ENCODE measurements around the gene RABGAP1L.
"Not testable (repeated sequence)": the region's sequence is repeated elsewhere in the genome, so short reads cannot be mapped to it uniquely, and the experiment has no call there.

The RABGAP1L gene

DNA sequence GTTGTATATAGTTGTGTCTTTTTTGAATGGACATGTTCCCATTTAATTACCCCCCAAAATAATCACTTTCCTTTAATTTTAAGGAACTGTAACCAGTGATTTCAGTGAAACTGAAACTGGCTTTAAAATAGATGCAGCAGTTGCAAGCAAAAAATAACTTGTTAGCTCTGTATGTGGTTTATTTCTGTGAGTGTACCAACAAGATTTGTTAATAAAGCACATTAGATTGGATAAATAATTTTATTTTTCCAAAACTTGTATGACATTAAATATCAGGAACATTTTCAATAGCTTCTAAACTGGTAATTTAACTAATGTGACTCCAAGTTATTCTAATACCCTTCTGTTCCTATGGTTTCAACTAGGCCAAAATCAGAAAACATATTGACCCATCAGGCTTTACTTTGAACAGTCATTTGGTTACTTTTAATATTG is 656.2 kb downstream of the RABGAP1L start:
- DNase-seq (ENCODE audit: low spot score) = no peak

DNA sequence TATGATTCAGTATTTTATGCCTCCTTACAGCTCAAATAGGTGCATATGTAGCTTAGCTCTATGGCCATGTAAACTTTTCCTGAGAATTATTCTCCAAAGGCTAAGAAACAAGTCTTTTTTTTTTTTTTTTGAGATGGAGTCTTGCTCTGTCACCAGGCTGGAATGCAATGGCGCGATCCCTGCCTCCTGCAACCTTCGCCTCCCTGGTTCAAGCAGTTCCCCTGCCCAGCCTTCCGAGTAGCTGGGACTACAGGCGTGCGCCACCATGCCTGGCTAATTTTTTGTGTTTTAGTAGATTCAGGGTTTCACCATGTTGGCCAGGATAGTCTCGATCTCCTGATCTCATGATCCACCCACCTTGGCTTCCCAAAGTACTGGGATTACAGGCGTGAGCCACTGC is 657.3 kb downstream of the RABGAP1L start:
- DNase-seq (ENCODE audit: low spot score) = not testable (repeated sequence)

DNA sequence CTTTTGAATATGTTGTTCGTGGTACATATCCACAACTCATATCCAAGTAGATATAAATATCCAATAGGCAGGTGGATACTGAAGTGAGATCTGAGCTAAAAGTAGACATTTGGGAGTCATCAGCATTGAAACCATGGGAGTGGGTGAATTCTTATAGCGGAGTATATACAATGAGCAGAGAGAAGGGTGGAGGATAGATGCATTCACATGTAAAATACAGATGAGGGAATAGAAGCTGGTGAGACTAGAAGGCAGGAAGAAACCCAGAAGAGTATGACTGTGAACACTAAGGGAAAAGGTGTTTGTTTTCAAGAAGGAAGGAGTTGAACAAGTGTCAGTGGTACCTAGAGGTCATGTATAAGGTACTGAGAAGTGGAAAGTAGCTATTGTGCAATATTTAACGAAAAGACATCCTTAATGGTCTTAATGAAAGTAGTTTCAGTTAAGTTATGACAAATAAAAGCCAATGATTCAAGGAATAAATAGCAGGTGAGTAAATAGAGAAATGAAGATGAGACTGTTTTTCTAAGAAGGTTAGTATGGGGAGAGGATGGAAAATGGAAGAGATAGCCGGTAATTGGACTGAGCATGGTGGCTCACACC is 658.8 kb downstream of the RABGAP1L start:
- no peak for DNase-seq (ENCODE audit: low spot score)

DNA sequence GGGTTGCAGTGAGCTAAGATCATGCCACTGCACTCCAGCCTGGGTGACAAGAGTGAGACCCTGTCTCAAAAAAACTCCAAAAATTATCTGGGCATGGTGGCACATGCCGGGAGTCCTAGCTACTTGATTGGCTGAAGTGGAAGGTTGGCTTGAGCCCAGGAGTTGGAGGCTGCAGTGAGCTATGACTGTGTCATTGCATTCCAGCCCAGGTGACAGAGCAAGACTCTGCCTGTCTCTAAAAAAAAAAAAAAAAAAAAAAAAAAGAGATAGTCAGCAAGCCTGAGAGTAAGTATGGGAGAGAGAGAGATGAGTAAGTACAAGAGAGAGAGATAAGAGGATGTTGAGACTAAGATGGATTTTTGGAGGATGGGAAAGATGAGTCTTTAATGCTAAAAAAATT is 659.6 kb downstream of the RABGAP1L start:
- DNase-seq (ENCODE audit: low spot score) = no peak

DNA sequence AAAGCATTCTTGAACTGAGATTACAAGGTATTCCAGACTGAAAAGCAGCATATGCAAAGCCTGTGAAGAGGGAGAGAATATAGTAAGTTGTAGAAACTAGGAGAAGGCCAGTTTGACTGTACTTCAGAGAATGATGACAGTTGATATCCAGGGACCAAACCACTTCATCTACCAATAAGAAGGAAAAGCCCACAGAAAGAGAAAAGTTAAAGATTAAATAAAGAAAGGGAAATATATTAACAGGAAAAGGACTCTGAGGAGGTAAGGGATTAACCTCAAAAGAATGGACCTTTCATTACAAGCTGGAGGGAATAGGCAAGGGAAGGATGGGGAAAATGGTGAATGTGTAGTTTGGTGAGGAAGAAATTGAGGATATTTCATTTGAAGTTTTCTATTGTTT is 660.3 kb downstream of the RABGAP1L start:
- no peak for DNase-seq (ENCODE audit: low spot score)

- no peak for DNase-seq (ENCODE audit: low spot score)
These were observed 665.8 kb downstream of the RABGAP1L start for GRCh38 chr1:174825127-174825526.

GRCh38 chr1:174825806-174826205 is 666.5 kb downstream of the RABGAP1L start:
- no peak for DNase-seq (ENCODE audit: low spot score)

GRCh38 chr1:174828264-174828663 is 668.9 kb downstream of the RABGAP1L start:
- peak; percentile 39 for DNase-seq (ENCODE audit: low spot score)

DNA sequence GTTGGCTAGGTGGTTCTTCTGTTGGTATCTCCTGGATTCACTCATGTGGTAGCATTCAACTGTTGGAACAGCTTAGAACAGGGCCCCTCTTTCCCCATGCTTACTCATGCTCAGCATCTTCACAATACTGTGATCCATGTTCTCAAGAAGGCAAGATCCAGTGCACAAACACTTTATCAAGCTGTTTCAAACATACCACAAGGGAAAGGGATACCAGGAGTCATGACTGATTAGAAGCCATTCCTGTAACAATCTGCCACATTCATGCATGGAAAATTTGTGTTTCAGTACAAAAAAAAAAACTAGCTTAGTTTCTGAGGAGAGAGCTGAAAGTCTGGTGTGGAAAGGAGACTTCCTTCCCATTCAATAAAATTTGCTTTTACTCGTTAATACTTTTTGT is 670.7 kb downstream of the RABGAP1L start:
- DNase-seq (ENCODE audit: low spot score) = no peak

DNA sequence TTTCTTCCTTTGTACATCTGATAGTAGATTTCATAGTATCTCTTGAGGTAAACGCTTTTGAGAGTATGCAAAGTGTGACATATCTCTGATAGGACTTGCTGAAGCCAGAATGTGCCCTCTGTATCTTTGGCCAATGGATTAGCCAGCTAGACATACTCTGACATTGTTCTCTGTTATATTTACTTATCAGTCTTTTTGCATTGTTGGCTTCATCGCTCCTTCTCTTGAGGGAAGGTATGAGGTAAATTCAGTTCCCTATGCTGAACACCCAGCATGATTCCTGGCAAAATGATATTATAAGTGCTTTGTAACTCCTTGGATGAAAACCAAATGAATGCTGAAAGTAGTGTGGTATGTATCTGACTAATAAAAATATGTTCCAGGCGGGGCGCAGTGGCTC is 677.2 kb downstream of the RABGAP1L start:
- peak; percentile 57 for DNase-seq (ENCODE audit: low spot score)

GRCh38 chr1:174837386-174837785 is 678.1 kb downstream of the RABGAP1L start:
- DNase-seq (ENCODE audit: low spot score) = peak; percentile 90

- DNase-seq (ENCODE audit: low spot score) = no peak
These were observed 679.9 kb downstream of the RABGAP1L start for GRCh38 chr1:174839211-174839610.

GRCh38 chr1:174841747-174842146 is 682.4 kb downstream of the RABGAP1L start:
- no peak for DNase-seq (ENCODE audit: low spot score)

GRCh38 chr1:174848593-174849560 is 689.6 kb downstream of the RABGAP1L start:
- not testable (repeated sequence) for DNase-seq (ENCODE audit: low spot score)

DNA sequence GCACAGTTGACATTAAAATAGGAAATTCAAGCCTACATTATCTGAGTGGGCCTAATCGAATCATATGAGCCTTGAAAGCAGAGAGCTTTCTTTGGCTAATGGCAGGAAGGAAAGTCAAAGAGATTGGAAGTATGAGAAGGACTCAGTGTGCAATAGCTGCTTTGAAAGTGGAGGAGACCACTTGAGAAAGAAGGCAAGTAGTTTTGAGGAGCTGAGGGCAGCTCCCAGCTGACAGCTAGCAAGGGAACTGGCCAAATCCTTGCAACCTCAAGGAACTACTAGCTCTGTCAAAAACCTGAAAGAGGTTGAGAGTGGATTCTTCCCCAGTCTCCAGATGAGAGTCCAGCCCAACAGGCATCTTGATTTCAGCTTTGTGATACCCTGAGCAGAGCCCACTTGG is 691.4 kb downstream of the RABGAP1L start:
- no peak for DNase-seq (ENCODE audit: low spot score)

DNA sequence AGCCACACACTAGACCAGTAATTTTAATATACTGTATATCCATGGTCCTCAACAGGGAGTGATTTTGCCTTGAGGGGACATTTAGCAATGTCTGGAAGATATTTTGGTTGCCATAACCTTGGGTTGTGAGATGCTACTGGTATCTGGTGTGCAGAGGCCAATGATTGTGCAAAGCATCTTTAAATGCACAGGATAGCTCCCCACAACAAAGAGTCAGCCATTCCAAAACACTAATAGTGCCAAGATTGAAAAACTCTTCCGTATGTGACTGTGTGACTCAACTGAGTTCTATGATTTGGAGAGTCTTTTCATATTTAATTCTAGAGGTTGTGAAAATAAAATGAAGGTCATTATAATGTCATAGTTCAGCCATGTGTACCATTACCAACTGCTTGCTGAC is 699.0 kb downstream of the RABGAP1L start:
- no peak for DNase-seq (ENCODE audit: low spot score)

DNA sequence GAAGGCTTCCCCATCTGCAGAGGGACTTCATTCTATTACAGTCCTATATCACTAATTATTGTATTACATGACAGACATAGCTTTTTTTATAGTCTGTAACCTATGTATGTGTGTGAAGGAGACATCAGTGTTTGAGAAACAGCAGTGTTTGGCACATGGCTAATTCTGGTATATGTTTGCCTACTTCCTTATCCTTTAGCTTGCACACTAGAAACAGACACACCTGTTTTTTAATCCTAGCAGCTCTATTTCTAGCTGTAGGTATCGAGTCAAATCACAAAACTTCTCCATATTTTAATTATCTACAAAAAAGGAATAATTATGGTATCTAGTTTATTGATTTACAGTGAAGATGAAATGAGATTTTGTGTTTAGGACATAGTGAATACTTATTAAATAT is 711.0 kb downstream of the RABGAP1L start:
- no peak for DNase-seq (ENCODE audit: low spot score)

GRCh38 chr1:174871886-174872285 is 712.6 kb downstream of the RABGAP1L start:
- no peak for DNase-seq (ENCODE audit: low spot score)

- DNase-seq (ENCODE audit: low spot score) = no peak
These were observed 713.3 kb downstream of the RABGAP1L start for GRCh38 chr1:174872615-174873058.

DNA sequence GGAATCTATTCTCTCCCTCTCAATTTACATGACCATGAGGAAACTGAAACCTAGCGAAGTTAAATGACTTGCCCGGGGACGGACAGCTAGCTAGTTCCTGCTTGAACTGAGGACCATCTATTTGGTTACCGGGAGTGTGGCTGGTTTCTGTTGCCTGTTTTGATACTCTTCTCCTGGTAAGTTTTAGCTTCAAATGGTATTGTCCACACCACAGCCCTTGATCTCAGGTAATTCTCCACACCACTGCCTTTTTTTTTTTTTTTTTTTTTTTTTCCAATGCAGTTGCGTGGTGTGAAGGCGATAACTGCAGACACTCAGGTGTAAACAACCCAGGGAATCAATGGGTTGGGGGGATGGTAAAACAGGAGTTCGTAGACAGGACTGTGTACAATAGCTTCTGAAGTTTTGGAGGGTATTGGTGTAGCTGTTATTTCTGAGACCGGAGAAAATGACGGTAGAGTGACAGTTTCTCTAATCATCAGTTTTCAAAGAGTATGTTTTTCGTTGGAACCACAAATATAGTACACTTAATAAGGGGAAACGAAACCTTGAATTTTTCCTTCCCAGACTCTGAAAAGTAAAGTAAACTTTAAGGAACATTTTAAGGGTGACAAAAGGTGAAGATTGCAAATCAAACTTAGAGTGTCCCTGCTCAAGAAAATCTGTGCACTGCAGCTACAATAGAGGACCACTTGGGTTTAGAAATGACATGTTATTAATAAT is 715.2 kb downstream of the RABGAP1L start:
- DNase-seq (ENCODE audit: low spot score) = no peak

DNA sequence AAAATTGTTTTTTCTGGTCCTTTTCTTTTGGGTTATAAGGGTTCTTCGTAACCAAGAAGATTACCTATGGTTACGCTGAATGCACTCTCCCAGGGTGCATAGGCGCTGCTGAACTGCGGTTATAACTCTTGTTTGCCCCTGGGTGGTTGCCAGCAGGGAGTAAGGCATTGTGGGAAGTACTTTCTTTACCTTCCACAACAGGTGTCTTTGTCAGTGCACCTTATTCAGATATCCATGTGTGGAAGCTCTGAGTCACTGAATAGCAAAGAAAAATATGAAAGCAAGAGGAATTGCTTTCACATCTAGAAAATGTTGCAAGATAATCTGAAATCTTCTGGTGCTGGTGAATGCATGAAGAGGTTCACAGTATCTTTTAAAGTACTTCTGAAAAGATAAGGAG is 716.0 kb downstream of the RABGAP1L start:
- no peak for DNase-seq (ENCODE audit: low spot score)

DNA sequence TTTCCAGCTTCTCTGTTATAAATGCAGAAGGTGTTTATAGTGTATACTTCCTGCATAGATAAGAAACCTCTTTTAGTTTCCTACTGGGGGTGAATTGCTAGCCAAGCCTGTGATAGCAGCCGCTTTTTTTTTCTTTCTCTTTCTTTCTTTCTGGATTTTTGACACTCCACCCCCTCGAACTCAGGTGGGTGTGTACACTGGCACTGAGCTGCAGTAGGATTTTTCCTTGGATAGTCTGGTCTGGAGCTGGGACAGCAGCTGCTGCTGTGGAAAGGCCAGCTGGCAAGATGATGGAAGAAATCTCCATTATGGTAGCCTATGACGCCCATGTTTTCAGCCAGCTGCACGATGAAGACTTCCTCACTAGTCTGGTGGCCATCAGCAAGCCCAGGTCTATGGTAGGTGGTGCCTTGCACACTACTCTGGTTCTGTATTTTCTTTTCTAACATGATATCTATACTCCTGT is 717.9 kb downstream of the RABGAP1L start:
- no peak for DNase-seq (ENCODE audit: low spot score)
